Body of pancreas (tissue), 4 donors: ENCODE measurements around the gene GDF2.

Experiments used
- POLR2A ChIP-seq, 3 donors: fragments of 450-650 bp; IDR thresholded peaks; one replicate each; pipeline ENCODE4 v1.6.1; 2016; ENCODE audit warnings: antibody characterized with exemption in 3 of 3, mild to moderate bottlenecking in 2 of 3
- TF ChIP-seq, protein P1 (sequence below), 7 experiments: fragments of 450-650 bp in 4 of 7; fragments of 200-600 bp in 3 of 7; sonication (generic) in 3 of 7; IDR thresholded peaks; one replicate each; pipeline ENCODE4 v1.5.1; 2016 to 2019; ENCODE audit warnings: antibody characterized with exemption in 7 of 7

DNA sequence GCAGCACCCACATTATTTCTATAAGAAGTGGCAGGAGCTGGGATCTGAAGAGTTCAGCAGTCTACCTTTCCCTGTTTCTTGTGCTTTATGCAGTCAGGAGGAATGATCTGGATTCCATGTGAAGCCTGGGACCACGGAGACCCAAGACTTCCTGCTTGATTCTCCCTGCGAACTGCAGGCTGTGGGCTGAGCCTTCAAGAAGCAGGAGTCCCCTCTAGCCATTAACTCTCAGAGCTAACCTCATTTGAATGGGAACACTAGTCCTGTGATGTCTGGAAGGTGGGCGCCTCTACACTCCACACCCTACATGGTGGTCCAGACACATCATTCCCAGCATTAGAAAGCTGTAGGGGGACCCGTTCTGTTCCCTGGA is 25.0 kb downstream of the GDF2 start:
- TF ChIP-seq, protein P1, sequence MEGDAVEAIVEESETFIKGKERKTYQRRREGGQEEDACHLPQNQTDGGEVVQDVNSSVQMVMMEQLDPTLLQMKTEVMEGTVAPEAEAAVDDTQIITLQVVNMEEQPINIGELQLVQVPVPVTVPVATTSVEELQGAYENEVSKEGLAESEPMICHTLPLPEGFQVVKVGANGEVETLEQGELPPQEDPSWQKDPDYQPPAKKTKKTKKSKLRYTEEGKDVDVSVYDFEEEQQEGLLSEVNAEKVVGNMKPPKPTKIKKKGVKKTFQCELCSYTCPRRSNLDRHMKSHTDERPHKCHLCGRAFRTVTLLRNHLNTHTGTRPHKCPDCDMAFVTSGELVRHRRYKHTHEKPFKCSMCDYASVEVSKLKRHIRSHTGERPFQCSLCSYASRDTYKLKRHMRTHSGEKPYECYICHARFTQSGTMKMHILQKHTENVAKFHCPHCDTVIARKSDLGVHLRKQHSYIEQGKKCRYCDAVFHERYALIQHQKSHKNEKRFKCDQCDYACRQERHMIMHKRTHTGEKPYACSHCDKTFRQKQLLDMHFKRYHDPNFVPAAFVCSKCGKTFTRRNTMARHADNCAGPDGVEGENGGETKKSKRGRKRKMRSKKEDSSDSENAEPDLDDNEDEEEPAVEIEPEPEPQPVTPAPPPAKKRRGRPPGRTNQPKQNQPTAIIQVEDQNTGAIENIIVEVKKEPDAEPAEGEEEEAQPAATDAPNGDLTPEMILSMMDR (IDR thresholded peaks at IDR 0.05): no peak
- no peak for TF ChIP-seq POLR2A (IDR thresholded peaks at IDR 0.05)
